Activated T-cell treated with anti-CD3 and anti-CD28 coated beads, Interleukin-2, amount 50 U/mL, for 4 hours (primary cell): ENCODE measurements around the gene EVX2. TPM values are rescaled to one million over a fixed set of nuclear protein-coding genes. Genes with fewer than 3 reads are reported as not detected.

Experiments
- ATAC-seq, 2 donors: fragments of 200-7000 bp; cut with Tn5 transposase; one replicate each; pipeline ENCODE4 v1.10.0; 2021
- DNase-seq: peaks from one replicate; pipeline ENCODE4 v3.0.0-alpha.2; 2020
- H3K27me3 Mint-ChIP-seq: one replicate; pipeline ENCODE4 v1.8.0; 2021; ENCODE audit warnings: low read depth, mixed read lengths
- H3K36me3 Mint-ChIP-seq: one replicate; pipeline ENCODE4 v1.8.0; 2022; ENCODE audit warnings: mixed read lengths; ENCODE audit not compliant: insufficient read depth
- H3K4me1 Mint-ChIP-seq: one replicate; pipeline ENCODE4 v1.8.0; 2021; ENCODE audit warnings: low read depth, mixed read lengths
- H3K4me3 Mint-ChIP-seq: one replicate; pipeline ENCODE4 v1.8.0; 2021; ENCODE audit warnings: mild to moderate bottlenecking, moderate library complexity, mixed read lengths
- H3K9me3 Mint-ChIP-seq: one replicate; pipeline ENCODE4 v1.8.0; 2021; ENCODE audit warnings: mixed read lengths
- total RNA-seq, 3 donors: library from RNA; stranded (reverse); gene quantifications; one replicate each; pipeline ENCODE4 v1.2.1, GENCODE V29; 2021

The EVX2 gene
- total RNA-seq, 3 donors from 2014 or later = not detected

- H3K27me3 Mint-ChIP-seq = peaks cover 81% of the 10 kb centered on the region
- ATAC-seq (no peak), DNase-seq (no peak)
- peak overlapping the region; percentile 8 for H3K4me3 Mint-ChIP-seq
- peaks cover 26% of the 10 kb centered on the region for H3K9me3 Mint-ChIP-seq
- H3K4me1 Mint-ChIP-seq = peaks cover 7% of the 10 kb centered on the region
- H3K36me3 Mint-ChIP-seq = no peaks in the 10 kb centered on the region
Measured at GRCh38 chr2:176079285-176079830, 4.4 kb downstream of the EVX2 start.

DNA sequence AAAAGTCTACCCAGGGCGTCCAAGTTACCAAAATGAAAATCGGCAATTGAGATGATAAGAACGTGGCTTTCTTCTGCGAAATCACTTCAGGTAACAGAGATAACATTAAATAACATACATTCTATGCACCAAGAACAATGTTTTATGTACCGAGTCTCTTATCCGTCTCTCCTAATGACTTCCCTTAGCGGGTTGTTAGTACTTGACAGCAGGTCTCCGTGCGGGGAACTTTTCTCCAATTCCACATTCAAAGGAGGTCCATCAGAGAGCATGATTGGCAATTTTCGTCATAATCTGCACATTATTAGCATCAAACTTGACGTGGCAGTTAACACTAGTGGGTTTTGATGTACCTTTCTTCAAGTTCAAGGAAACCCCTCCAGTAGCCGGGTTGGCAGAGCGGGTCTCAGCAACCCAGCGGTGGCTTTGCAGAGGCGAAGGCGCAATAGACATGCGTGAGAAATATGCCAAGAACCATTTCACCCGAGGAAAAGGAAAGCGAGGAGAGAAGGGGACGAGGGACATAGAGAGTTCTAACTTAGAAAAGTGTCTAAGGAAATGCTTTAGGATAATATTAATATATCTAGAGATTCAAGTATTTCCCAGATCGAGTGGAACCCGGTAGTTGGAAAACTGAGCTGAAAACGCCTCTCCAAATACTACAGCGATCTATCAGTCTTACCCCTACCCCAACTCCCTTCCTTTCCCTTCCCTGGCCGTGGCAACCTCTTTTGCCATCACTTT, 5.0 kb downstream of the EVX2 start:
- Mint-ChIP-seq H3K27me3 (peaks cover 79% of the 10 kb centered on the region), H3K9me3 (peaks cover 23% of the 10 kb centered on the region), H3K4me3 (peak overlapping the region; percentile 8), H3K4me1 (peaks cover 7% of the 10 kb centered on the region), H3K36me3 (no peaks in the 10 kb centered on the region)
- ATAC-seq (no peak), DNase-seq (no peak)

GRCh38 chr2:176076796-176077195, 7.0 kb downstream of the EVX2 start:
- DNase-seq (no peak), ATAC-seq (no peak)
- peaks cover 21% of the 10 kb centered on the region for H3K9me3 Mint-ChIP-seq
- no peaks in the 10 kb centered on the region for H3K36me3 Mint-ChIP-seq
- peaks cover 77% of the 10 kb centered on the region for H3K27me3 Mint-ChIP-seq
- H3K4me3 Mint-ChIP-seq = no peak overlapping the region
- peaks cover 7% of the 10 kb centered on the region for H3K4me1 Mint-ChIP-seq

GRCh38 chr2:176076063-176076462, 7.7 kb downstream of the EVX2 start:
- no peak for ATAC-seq
- Mint-ChIP-seq H3K27me3 (peaks cover 77% of the 10 kb centered on the region), H3K9me3 (peaks cover 21% of the 10 kb centered on the region), H3K4me3 (no peak overlapping the region), H3K4me1 (peaks cover 7% of the 10 kb centered on the region), H3K36me3 (no peaks in the 10 kb centered on the region)
- no peak for DNase-seq

DNA sequence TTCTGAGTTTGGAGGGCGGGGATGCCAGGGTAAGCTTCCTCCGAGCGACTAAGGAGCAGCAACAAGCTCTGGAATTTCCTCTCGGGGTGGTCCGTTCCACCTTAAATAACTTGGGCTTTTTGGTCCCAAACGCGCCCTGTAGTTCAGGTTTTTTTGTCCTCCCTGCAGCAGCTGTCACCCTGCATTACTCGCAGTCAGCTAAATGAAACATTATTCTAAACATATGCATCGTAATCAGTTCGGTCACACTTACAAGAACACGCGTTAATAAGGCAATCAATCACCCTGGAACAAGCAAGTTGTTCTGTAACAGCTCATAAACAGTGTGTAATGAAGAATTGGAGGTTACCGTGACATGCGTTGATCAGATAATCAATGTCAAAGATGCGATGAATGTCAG, 8.3 kb downstream of the EVX2 start:
- Mint-ChIP-seq H3K27me3 (peaks cover 78% of the 10 kb centered on the region), H3K36me3 (no peaks in the 10 kb centered on the region), H3K4me1 (peaks cover 7% of the 10 kb centered on the region), H3K4me3 (no peak overlapping the region), H3K9me3 (peaks cover 21% of the 10 kb centered on the region)
- ATAC-seq (no peak), DNase-seq (no peak)

- DNase-seq = no peak
- peaks cover 83% of the 10 kb centered on the region for H3K27me3 Mint-ChIP-seq
- H3K4me3 Mint-ChIP-seq = no peak overlapping the region
- H3K36me3 Mint-ChIP-seq = no peaks in the 10 kb centered on the region
- H3K9me3 Mint-ChIP-seq = peaks cover 21% of the 10 kb centered on the region
- H3K4me1 Mint-ChIP-seq = peaks cover 7% of the 10 kb centered on the region
- ATAC-seq = no peak
Measured at GRCh38 chr2:176074919-176075425, 8.8 kb downstream of the EVX2 start.

DNA sequence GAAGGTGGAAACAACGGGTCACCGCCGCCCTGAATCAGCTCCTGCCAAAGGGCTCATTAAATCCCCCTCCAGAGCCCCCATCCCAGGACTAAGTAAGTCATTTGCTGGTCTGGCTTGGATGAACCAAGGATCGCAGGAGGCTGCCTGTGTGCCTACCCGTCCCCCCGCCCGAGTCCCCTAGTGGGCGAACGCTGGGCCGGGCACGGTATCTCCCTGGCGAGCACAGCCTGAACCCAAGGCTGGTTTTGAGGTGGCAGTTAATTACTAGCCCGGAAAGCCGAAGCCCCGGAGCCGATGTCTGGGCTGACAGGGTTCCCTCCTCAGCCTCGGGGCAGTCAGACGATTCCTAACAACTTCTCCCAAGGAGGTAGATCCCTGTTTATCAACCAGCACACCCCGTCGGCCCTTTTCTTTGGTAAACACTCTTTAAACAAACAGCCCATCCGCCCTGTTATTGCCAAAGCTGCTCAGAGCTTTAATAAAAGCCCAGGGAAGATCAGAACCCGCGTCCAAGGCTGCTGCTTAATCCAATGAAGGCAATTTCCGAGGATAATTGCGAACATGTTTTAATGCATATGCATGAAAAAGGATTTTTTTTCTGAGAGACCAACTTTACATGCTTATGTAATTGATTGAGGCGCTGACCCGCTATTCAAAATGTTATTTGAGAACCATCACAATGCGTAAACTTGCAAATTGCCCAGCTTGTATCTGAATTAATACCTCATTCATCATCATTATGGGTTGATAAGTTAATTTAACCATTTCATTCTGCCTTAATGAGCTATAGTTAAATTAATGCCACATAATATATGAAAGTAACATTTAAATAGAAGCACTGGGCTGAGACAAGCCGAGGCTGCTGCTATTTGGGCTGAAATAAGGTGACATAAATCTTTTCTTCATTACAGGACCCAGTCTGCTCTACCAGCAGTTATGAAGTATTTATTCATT, 10.5 kb downstream of the EVX2 start:
- peaks cover 14% of the 10 kb centered on the region for H3K9me3 Mint-ChIP-seq
- peaks cover 86% of the 10 kb centered on the region for H3K27me3 Mint-ChIP-seq
- DNase-seq = no peak
- H3K4me1 Mint-ChIP-seq = peaks cover 2% of the 10 kb centered on the region
- ATAC-seq = no peak
- H3K4me3 Mint-ChIP-seq = no peak overlapping the region
- no peaks in the 10 kb centered on the region for H3K36me3 Mint-ChIP-seq

- no peak for ATAC-seq
- H3K4me3 Mint-ChIP-seq = no peak overlapping the region
- no peak for DNase-seq
Measured at GRCh38 chr2:176072292-176072669, 11.5 kb downstream of the EVX2 start.

DNA sequence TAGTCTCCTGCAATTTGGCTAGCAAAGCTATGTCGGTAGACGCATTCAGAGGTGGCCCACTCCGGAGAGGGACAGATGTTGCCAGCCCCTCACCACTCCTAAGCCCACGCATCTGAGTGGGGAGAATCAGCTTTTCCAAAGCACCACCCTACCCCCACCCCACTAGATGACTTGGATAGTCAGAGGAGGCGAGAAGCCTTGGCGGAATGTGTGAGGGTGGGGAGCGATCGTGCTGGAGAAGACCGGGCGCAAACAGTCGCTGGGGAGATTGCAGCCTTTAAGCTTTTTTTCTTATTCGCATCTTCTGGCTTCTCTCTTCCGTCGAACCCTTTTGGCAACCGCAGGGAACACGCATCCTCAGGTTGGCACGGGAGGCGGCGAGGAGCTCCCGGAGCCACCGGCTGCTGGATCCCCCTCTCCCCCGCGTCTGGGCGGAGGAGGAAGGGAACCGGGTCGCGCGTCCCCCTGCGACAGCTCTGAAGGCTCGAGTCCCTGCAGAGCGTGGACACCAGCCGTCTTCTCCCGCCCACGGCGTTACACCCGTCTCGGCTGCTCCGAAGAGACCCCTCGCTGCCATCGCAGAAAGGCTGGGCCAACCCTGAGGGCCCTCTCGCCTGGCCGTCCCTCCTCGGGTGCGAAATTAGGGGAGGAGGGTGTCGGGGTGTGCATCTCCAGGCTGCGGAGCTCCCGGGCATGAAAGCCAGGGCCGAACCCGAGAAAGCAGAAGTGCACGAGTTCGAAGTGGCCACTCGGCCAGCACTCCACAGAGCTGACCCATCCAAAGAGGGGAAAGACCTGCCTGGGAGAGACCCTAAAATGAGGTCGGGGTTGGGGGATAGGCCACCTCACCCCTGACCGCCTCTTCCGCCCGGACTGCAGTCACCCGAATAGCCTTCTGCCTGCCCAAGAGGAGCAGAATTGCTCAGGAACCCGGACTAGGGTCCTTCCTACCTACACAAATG, 12.2 kb downstream of the EVX2 start:
- H3K9me3 Mint-ChIP-seq = peaks cover 11% of the 10 kb centered on the region
- peaks cover 90% of the 10 kb centered on the region for H3K27me3 Mint-ChIP-seq
- H3K4me3 Mint-ChIP-seq = no peak overlapping the region
- H3K36me3 Mint-ChIP-seq = no peaks in the 10 kb centered on the region
- H3K4me1 Mint-ChIP-seq = peaks cover 7% of the 10 kb centered on the region
- ATAC-seq = no peak
- DNase-seq = no peak

More at GRCh38 chr2:176072292-176072669, 11.5 kb downstream of the EVX2 start:
- peaks cover 91% of the 10 kb centered on the region for H3K27me3 Mint-ChIP-seq
- peaks cover 6% of the 10 kb centered on the region for H3K4me1 Mint-ChIP-seq
- H3K9me3 Mint-ChIP-seq = peaks cover 13% of the 10 kb centered on the region
- H3K36me3 Mint-ChIP-seq = no peaks in the 10 kb centered on the region

- no peaks in the 10 kb centered on the region for H3K9me3 Mint-ChIP-seq
- H3K36me3 Mint-ChIP-seq = no peaks in the 10 kb centered on the region
- DNase-seq (no peak), ATAC-seq (no peak)
- H3K27me3 Mint-ChIP-seq = peaks cover 85% of the 10 kb centered on the region
- peaks cover 7% of the 10 kb centered on the region for H3K4me1 Mint-ChIP-seq
- no peak overlapping the region for H3K4me3 Mint-ChIP-seq
Measured at GRCh38 chr2:176068419-176068832, 15.3 kb downstream of the EVX2 start.

DNA sequence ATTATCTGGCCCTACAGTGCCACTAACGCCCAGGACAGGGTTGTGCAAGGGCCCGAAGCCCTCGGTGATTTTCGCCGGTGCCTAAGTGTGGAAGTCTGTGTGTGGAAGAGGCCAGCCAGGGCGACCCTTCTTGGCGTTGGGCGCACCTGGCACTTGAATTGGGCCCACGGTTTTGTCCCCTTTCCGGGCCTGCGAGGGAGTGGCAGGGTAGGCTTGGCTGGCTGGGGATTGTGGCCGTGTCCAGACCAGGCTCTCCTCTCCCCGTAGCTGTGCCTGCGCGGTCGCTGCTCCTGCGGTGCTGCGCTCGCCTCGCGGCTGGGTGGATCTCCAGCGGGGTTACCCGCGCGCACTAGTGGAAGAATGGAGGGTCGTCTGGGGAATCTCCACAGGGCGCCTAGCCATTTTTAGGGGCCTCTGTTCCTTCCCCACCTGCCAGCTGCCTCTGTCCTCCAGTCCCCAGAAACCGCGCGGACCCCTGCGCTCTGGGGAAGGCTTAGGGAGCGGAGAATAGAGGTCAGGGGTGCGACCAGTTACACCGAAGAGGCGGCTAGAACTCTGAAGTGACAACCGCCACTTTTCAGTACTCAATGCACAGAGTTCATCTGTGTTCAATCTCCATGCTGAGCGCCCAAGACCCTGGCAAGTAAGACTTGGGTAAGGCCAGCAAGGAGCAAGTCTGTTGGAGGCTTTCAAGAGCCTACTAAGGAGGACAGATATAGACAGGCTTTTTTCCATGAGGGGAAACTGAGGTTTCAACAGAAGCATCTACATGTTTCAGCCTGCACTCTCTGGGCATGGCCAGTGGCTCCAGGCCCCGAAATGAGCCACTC, 16.0 kb downstream of the EVX2 start:
- no peak for DNase-seq
- Mint-ChIP-seq H3K9me3 (no peaks in the 10 kb centered on the region), H3K4me1 (peaks cover 7% of the 10 kb centered on the region), H3K27me3 (peaks cover 80% of the 10 kb centered on the region), H3K4me3 (no peak overlapping the region), H3K36me3 (no peaks in the 10 kb centered on the region)
- ATAC-seq = no peak

DNA sequence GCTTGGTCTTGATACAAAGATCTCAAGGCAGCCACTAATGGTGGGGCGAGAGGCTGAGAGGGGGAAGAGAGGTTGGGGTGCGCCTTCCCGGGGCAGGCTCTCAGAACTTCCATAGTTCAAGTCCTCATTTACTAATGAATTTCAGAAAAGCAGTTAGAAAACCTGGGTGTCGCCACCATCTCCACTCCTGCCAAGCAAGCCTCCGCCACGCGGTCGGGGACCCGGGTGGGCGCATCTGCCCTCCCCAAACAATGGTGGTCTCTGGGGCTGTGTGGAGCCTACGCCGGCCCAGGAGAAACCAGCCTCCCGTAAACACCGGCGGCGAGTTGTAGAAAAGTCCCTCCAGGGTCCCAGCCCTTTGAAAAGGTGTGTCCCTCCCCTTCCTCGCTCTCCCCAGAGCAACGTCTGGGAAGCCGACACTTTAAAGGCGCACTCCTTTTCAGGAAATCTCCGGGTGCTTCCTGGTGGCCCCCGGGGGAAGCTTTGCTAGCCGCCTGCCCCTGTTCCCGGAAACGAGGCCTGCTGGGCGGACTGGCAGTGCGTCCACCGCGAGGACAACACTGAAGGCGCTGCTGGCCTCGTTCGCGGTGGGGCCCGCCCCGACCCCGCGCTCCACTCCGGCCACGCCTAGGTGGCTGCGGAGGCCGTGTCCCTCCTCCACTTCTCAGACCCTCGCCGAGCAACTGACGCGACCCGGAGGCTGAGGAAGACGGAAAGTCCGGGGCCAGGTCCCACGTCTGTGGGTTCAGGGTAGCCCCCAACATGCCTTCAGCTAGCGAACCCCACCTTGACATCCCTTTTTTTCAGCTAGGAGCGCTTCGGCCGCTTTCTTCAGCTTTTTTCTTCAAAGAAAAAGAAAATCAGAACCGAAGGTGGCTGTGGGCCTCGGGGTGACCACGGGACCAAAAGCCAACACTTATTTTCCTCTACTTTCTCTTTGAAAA, 16.8 kb downstream of the EVX2 start:
- DNase-seq (no peak), ATAC-seq (no peak)
- no peak overlapping the region for H3K4me3 Mint-ChIP-seq
- no peaks in the 10 kb centered on the region for H3K36me3 Mint-ChIP-seq
- H3K9me3 Mint-ChIP-seq = no peaks in the 10 kb centered on the region
- H3K27me3 Mint-ChIP-seq = peaks cover 75% of the 10 kb centered on the region
- peaks cover 7% of the 10 kb centered on the region for H3K4me1 Mint-ChIP-seq
